T-helper 1 cell treated with Interleukin-12 subunit alpha and Interleukin-12 subunit beta and Interleukin-4 antibody, amounts not matched to agents 30 μg/mL and 1 μg/mL, for 36 hours (primary cell): ENCODE results near the gene VRK2.

Experiments used
- H3K27ac Mint-ChIP-seq: one replicate; pipeline ENCODE4 v1.8.0; 2021; ENCODE audit warnings: mild to moderate bottlenecking, mixed read lengths
- H3K27me3 Mint-ChIP-seq: one replicate; pipeline ENCODE4 v1.8.0; 2021; ENCODE audit warnings: low read depth, mixed read lengths
- H3K36me3 Mint-ChIP-seq: one replicate; pipeline ENCODE4 v1.8.0; 2021; ENCODE audit warnings: low read depth, mixed read lengths
- H3K4me1 Mint-ChIP-seq: one replicate; pipeline ENCODE4 v1.8.0; 2021; ENCODE audit warnings: low read depth, mixed read lengths
- H3K4me3 Mint-ChIP-seq: one replicate; pipeline ENCODE4 v1.8.0; 2021; ENCODE audit warnings: mild to moderate bottlenecking, moderate library complexity, mixed read lengths
- H3K9me3 Mint-ChIP-seq: one replicate; pipeline ENCODE4 v1.8.0; 2021; ENCODE audit warnings: mixed read lengths

VRK2 gene

DNA sequence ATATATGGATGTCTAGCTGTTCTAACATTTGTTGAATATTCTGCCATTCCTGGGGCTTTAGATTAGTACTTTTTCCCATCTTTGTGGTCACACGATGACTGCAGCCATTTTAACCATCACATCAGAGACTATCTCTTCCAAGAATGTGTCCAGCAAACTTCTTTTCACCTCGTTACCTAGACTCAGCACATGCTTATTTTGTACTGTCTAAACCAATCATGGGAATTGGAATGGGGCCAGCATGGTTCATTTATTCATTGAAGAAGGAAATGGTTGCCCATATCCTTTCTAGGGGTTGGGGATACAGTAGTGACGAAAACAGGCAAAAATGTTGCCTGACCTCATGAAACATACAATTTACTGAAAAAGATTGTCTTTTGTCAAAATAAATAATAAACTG, 2.5 kb upstream of the VRK2 start:
- Mint-ChIP-seq H3K9me3 (no peaks in the 10 kb centered on the region), H3K4me3 (no peak overlapping the region), H3K27ac (no peak overlapping the region), H3K4me1 (peaks cover 30% of the 10 kb centered on the region), H3K27me3 (no peaks in the 10 kb centered on the region), H3K36me3 (peaks cover 4% of the 10 kb centered on the region)

- Mint-ChIP-seq H3K9me3 (no peaks in the 10 kb centered on the region), H3K4me1 (peaks cover 30% of the 10 kb centered on the region)
Measured at GRCh38 chr2:58045580-58046334, 849 bp upstream of the VRK2 start.

DNA sequence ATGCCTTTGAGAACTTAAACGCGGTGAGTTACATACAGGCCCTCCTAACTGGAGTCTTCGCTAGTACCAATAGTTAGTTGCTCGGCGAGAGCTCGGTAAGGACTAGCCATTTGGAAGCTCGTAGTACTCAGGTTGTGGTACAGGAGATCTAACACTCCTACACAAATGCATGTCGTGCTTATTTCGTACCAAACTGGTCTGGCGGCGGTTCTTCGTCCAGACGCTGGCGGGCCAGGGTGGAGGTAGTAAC, 346 bp upstream of the VRK2 start:
- Mint-ChIP-seq H3K27ac (peak overlapping the region; percentile 91), H3K9me3 (no peaks in the 10 kb centered on the region), H3K27me3 (no peaks in the 10 kb centered on the region), H3K36me3 (peaks cover 7% of the 10 kb centered on the region), H3K4me1 (peaks cover 30% of the 10 kb centered on the region), H3K4me3 (peak overlapping the region; percentile 87)

More at GRCh38 chr2:58045580-58046334, 849 bp upstream of the VRK2 start:
- peak overlapping the region; percentile 91 for H3K27ac Mint-ChIP-seq
- peak overlapping the region; percentile 87 for H3K4me3 Mint-ChIP-seq
- no peaks in the 10 kb centered on the region for H3K27me3 Mint-ChIP-seq
- H3K36me3 Mint-ChIP-seq, result peaks cover 7% of the 10 kb centered on the region

GRCh38 chr2:58047373-58047935, 848 bp downstream of the VRK2 start:
- peak overlapping the region; percentile 91 for H3K27ac Mint-ChIP-seq
- no peaks in the 10 kb centered on the region for H3K27me3 Mint-ChIP-seq
- peaks cover 28% of the 10 kb centered on the region for H3K4me1 Mint-ChIP-seq
- H3K4me3 Mint-ChIP-seq, result peak overlapping the region; percentile 87
- peaks cover 15% of the 10 kb centered on the region for H3K36me3 Mint-ChIP-seq
- no peaks in the 10 kb centered on the region for H3K9me3 Mint-ChIP-seq

- Mint-ChIP-seq H3K36me3 (peaks cover 17% of the 10 kb centered on the region), H3K4me3 (peak overlapping the region; percentile 87), H3K4me1 (peaks cover 27% of the 10 kb centered on the region), H3K27me3 (no peaks in the 10 kb centered on the region), H3K9me3 (no peaks in the 10 kb centered on the region), H3K27ac (no peak overlapping the region)
Measured at GRCh38 chr2:58047961-58048360, 1.4 kb downstream of the VRK2 start.

DNA sequence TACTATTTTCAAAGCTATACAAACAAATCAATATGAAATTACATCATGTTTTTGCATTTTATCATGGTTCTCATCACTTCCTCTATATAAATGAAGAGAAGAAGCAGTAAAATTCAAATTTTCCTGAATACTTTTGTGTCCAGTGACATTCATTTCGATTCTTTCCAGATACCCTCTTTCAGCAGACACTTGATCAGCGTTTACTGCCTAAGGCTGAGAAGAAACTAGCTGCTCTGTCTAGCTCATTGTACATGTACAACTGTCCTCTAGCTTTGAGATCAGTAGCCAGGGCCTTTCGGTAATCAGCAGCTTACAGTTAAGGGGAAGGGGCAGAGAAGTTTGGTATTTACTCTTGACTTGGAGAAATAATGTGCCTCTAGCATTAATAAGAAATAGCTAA, 4.8 kb downstream of the VRK2 start:
- H3K27ac Mint-ChIP-seq, result no peak overlapping the region
- peaks cover 21% of the 10 kb centered on the region for H3K4me1 Mint-ChIP-seq
- H3K27me3 Mint-ChIP-seq, result no peaks in the 10 kb centered on the region
- no peak overlapping the region for H3K4me3 Mint-ChIP-seq
- H3K36me3 Mint-ChIP-seq, result peaks cover 20% of the 10 kb centered on the region
- no peaks in the 10 kb centered on the region for H3K9me3 Mint-ChIP-seq

DNA sequence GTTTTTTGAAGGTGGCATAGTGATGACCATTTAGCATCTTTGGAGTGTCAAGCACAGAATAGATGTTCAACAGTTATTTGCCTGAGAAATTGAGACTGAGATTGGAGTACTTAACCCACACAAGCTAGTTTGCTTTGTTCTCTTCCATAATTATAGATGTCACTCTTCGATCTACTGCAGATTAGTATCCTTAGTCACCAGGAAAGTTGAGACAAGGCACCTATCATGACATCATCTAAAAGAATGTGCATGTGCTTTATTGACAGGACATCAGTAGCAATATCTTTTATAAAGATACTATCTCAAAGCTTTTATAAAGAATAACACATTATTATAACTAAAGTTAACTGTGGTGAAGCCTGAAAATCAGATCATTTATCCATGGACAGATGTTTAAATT, 6.4 kb downstream of the VRK2 start:
- Mint-ChIP-seq H3K27me3 (no peaks in the 10 kb centered on the region), H3K4me1 (peaks cover 20% of the 10 kb centered on the region), H3K4me3 (no peak overlapping the region), H3K36me3 (peaks cover 28% of the 10 kb centered on the region), H3K9me3 (no peaks in the 10 kb centered on the region), H3K27ac (no peak overlapping the region)

GRCh38 chr2:58054264-58054663, 7.7 kb downstream of the VRK2 start:
- H3K4me1 Mint-ChIP-seq, result peaks cover 11% of the 10 kb centered on the region

GRCh38 chr2:58055033-58055786, 8.6 kb downstream of the VRK2 start:
- Mint-ChIP-seq H3K4me3 (no peak overlapping the region), H3K36me3 (peaks cover 28% of the 10 kb centered on the region), H3K9me3 (no peaks in the 10 kb centered on the region), H3K4me1 (peaks cover 9% of the 10 kb centered on the region), H3K27me3 (no peaks in the 10 kb centered on the region), H3K27ac (no peak overlapping the region)

More at GRCh38 chr2:58054264-58054663, 7.7 kb downstream of the VRK2 start:
- H3K27ac Mint-ChIP-seq, result no peak overlapping the region
- no peak overlapping the region for H3K4me3 Mint-ChIP-seq
- peaks cover 27% of the 10 kb centered on the region for H3K36me3 Mint-ChIP-seq
- no peaks in the 10 kb centered on the region for H3K27me3 Mint-ChIP-seq
- H3K9me3 Mint-ChIP-seq, result no peaks in the 10 kb centered on the region

DNA sequence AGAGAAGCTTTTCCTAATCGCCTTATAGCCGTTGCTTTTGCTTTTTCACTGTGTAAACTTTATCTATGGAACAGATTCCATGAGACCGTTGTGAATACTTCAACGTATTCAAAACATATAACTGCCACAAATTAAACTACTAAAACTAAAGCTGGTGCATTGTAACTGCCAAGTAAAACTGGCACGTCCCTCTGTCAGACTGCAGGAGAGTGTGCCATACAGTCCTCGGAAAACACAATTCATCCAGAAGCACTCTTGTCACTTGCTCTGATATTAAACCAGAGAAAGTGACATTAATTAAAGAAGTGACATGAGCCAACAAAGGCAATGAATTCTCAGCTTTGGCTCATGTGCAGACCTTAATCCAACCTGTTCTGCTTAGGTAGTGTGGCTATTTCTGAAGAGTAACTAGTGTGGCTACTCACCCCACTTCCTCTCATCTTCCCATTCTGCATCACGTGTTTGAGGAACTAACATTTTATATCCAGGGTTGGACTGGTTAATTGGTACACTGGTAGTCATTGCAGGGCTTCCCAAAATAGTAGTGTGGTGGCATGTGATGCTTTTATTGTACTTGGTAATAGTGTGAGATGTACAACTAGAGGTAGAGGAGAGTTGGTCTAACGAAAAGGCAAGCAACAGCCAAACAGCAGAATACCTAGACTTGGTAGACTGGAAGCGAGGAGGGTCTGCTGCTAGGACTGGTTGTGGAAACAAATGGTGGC, 9.7 kb downstream of the VRK2 start:
- Mint-ChIP-seq H3K27ac (no peak overlapping the region), H3K4me3 (no peak overlapping the region), H3K27me3 (no peaks in the 10 kb centered on the region), H3K9me3 (no peaks in the 10 kb centered on the region), H3K36me3 (peaks cover 29% of the 10 kb centered on the region), H3K4me1 (peaks cover 9% of the 10 kb centered on the region)

- Mint-ChIP-seq H3K9me3 (no peaks in the 10 kb centered on the region), H3K4me1 (peaks cover 7% of the 10 kb centered on the region), H3K27ac (no peak overlapping the region), H3K4me3 (no peak overlapping the region), H3K36me3 (peaks cover 17% of the 10 kb centered on the region), H3K27me3 (no peaks in the 10 kb centered on the region)
Measured at GRCh38 chr2:58057707-58058530, 11.3 kb downstream of the VRK2 start.

- peaks cover 3% of the 10 kb centered on the region for H3K9me3 Mint-ChIP-seq
- H3K27me3 Mint-ChIP-seq, result no peaks in the 10 kb centered on the region
- peaks cover 24% of the 10 kb centered on the region for H3K36me3 Mint-ChIP-seq
- H3K4me3 Mint-ChIP-seq, result peak overlapping the region; percentile 9
- H3K4me1 Mint-ChIP-seq, result peaks cover 15% of the 10 kb centered on the region
- no peak overlapping the region for H3K27ac Mint-ChIP-seq
Measured at GRCh38 chr2:58063641-58064040, 17.0 kb downstream of the VRK2 start.

DNA sequence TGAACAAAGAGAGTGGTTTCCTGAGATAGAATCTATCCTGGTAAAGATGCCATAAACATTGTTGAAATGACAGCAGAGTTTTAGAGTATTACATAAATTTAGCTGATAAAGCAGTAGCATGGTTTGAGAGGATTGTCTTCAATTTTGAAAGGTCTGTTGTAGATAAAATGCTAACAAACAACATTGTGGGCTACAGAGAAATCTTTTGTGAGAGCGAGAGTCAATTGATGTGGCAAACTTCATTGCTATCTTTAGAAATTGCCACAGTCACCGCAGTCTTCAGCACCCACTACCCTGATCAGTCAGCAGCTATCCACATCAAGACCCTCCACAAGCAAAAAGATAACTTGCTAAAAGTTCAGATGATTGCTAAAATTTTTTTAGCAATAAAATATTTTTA, 17.5 kb downstream of the VRK2 start:
- Mint-ChIP-seq H3K4me1 (peaks cover 15% of the 10 kb centered on the region), H3K27me3 (no peaks in the 10 kb centered on the region), H3K27ac (no peak overlapping the region), H3K9me3 (peaks cover 7% of the 10 kb centered on the region), H3K36me3 (peaks cover 28% of the 10 kb centered on the region), H3K4me3 (peak overlapping the region; percentile 9)

- Mint-ChIP-seq H3K4me3 (no peak overlapping the region), H3K9me3 (peaks cover 7% of the 10 kb centered on the region), H3K27me3 (no peaks in the 10 kb centered on the region), H3K4me1 (peaks cover 15% of the 10 kb centered on the region), H3K36me3 (peaks cover 25% of the 10 kb centered on the region), H3K27ac (no peak overlapping the region)
Measured at GRCh38 chr2:58065248-58065647, 18.6 kb downstream of the VRK2 start.
